ENCODE measurements around the gene VAMP4.

DNA sequence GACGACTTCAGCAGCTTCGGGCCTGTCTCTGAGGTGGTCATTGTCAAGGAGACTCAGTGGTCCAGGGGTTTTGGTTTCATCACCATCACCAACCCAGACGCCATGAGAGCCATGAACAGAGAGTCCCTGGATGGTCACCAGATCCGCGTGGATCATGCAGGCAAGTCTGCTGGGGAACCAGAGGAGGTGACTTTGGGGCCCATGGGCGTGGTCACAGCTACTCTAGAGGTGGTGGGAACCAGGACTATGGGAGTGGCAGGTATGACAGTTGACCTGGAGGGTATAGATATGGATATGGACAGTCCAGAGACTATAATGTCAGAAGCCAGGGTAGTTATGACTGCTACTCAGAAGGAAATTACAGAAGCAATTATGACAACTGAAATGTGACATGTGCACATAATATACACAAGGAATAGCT lies 20.3 kb upstream of the VAMP4 start:
- TF ChIP-seq, protein P1, sequence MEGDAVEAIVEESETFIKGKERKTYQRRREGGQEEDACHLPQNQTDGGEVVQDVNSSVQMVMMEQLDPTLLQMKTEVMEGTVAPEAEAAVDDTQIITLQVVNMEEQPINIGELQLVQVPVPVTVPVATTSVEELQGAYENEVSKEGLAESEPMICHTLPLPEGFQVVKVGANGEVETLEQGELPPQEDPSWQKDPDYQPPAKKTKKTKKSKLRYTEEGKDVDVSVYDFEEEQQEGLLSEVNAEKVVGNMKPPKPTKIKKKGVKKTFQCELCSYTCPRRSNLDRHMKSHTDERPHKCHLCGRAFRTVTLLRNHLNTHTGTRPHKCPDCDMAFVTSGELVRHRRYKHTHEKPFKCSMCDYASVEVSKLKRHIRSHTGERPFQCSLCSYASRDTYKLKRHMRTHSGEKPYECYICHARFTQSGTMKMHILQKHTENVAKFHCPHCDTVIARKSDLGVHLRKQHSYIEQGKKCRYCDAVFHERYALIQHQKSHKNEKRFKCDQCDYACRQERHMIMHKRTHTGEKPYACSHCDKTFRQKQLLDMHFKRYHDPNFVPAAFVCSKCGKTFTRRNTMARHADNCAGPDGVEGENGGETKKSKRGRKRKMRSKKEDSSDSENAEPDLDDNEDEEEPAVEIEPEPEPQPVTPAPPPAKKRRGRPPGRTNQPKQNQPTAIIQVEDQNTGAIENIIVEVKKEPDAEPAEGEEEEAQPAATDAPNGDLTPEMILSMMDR (IDR thresholded peaks at IDR 0.05) = no peak
- TF ChIP-seq POLR2AphosphoS5 (IDR thresholded peaks at IDR 0.05; ENCODE audit: low read depth, low read length) = no peak
- TF ChIP-seq SIN3A (IDR thresholded peaks at IDR 0.05; ENCODE audit: borderline replicate concordance, insufficient read depth, low read depth, low read length) = no peak
